ENCODE measurements around the gene OR10D3.

DNA sequence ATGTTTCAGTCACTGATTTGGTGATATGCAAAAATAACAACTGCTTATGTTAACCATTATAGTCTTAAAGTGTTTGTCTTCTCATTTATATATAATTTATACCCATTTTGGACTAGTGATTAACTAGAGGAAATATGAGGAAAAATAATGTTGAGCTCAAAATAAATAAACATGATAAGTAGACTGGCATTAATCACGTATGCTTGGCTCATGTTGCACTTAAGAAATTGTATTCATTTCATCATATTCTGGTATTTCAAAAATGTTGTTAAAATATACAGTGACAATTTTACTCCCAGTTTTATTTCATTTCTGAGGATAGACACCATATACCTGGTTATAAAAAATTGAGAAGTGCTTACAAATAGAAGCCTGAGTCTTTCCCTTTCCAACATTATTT, 3.8 kb upstream of the OR10D3 start:
- TF ChIP-seq EZH2 (IDR thresholded peaks at IDR 0.05), result no peak
- TF ChIP-seq, protein P1, sequence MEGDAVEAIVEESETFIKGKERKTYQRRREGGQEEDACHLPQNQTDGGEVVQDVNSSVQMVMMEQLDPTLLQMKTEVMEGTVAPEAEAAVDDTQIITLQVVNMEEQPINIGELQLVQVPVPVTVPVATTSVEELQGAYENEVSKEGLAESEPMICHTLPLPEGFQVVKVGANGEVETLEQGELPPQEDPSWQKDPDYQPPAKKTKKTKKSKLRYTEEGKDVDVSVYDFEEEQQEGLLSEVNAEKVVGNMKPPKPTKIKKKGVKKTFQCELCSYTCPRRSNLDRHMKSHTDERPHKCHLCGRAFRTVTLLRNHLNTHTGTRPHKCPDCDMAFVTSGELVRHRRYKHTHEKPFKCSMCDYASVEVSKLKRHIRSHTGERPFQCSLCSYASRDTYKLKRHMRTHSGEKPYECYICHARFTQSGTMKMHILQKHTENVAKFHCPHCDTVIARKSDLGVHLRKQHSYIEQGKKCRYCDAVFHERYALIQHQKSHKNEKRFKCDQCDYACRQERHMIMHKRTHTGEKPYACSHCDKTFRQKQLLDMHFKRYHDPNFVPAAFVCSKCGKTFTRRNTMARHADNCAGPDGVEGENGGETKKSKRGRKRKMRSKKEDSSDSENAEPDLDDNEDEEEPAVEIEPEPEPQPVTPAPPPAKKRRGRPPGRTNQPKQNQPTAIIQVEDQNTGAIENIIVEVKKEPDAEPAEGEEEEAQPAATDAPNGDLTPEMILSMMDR (IDR thresholded peaks at IDR 0.05 in 2 of 3, conservative IDR thresholded peaks at IDR 0.05 in 1 of 3; ENCODE audit: borderline replicate concordance in 1 of 3, insufficient read depth in 1 of 3, low read depth in 2 of 3, low read length in 2 of 3), result no peak
- TF ChIP-seq POLR2A (IDR thresholded peaks at IDR 0.05; ENCODE audit: borderline replicate concordance, extremely low read depth, insufficient read depth, insufficient read length), result no peak
- TF ChIP-seq ZFX (IDR thresholded peaks at IDR 0.05), result no peak
- no peak for TF ChIP-seq ZNF274 (IDR thresholded peaks at IDR 0.05; ENCODE audit: low read depth, low read length)
- no peak for TF ChIP-seq TCF7L2 (IDR thresholded peaks at IDR 0.05; ENCODE audit: borderline replicate concordance, extremely low read depth, insufficient read depth, insufficient read length)
- TF ChIP-seq POLR2AphosphoS5 (IDR thresholded peaks at IDR 0.05; ENCODE audit: low read depth, low read length), result no peak
- TF ChIP-seq YY1 (IDR thresholded peaks at IDR 0.05; ENCODE audit: extremely low read depth, insufficient replicate concordance, low read depth, low read length), result no peak
- TF ChIP-seq, protein P2, sequence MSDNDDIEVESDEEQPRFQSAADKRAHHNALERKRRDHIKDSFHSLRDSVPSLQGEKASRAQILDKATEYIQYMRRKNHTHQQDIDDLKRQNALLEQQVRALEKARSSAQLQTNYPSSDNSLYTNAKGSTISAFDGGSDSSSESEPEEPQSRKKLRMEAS (IDR thresholded peaks at IDR 0.05), result no peak
- no peak for TF ChIP-seq ELF1 (IDR thresholded peaks at IDR 0.05; ENCODE audit: borderline replicate concordance, low read depth)
- TF ChIP-seq RAD21 (IDR thresholded peaks at IDR 0.05; ENCODE audit: low read depth), result no peak
- no peak for TF ChIP-seq EZH2phosphoT487 (IDR thresholded peaks at IDR 0.05; ENCODE audit: borderline replicate concordance)
- no peak for TF ChIP-seq SP1 (IDR thresholded peaks at IDR 0.05; ENCODE audit: low read depth)
